ENCODE results near the gene ACSM3.

The ACSM3 gene

DNA sequence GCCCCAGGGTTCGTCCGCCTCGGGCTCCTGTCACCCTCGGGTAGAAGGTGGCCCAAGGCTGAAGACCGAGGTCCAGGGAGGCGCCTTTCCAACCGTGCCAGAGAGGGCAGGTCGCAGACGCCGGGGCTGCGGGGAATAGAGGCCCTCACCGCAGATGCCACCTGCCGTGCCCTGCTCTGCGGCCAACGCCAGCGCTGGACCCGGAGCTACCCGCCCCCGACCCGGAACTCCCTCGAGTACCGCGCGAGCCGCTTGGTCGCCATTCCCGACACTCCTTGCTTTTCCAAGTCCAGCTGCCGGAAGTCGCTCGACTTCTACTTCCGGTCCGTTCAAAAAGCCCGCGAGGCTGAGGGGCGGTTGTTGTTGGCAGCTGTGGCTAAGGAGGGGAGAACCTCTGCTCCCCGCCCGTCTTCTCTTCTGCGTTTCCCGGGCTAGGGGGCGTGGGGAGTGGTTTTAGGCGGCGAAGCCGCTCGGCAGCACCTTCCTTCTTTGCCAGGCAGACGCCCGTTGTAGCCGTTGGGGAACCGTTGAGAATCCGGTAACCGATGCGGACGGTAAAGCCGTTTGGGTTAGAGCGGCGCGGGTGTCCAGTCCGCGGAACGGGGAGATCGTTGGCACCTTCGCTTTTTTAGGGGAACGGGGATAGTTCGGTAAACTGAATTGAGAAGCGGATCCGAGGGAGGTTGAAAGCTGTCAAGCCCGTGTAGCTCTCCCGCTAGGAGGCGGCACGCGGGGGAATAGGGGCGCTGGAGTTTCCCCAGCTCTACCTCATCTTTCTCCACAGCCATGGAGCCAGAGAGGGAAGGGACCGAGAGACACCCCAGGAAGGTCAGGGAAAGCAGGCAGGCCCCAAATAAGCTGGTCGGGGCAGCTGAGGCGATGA is 42.6 kb downstream of the ACSM3 start, which contains the start of the genes ERI2 and REXO5:
Gene ERI2, minus strand, starts transcription at position 305 of the 883 bp plus-strand sequence. Its CDS starts 42 bp downstream, at position 263.
Gene REXO5, plus strand, starts transcription at position 360 of the 883 bp plus-strand sequence. Its CDS starts 427 bp downstream, at position 787.
- FAIRE-seq = no peak

DNA sequence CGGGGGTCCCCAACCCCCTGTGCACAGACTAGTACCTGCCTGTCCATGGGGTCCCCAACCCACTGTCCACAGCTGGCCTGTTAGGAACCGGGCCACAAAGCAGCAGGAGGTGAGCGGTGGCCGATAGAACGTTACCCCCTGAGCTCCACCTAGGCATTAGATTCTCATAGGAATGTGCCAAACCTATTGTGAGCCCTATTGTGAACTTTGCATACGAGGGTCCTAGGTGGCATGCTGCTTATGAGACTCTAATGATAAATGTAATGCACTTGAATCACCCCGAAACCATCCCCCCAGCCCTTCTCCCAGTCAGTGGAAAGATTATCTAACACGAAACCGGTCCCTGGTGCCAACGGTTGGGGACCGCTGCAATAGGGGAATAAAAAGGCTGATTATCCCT is 44.0 kb downstream of the ACSM3 start:
- no peak for FAIRE-seq

DNA sequence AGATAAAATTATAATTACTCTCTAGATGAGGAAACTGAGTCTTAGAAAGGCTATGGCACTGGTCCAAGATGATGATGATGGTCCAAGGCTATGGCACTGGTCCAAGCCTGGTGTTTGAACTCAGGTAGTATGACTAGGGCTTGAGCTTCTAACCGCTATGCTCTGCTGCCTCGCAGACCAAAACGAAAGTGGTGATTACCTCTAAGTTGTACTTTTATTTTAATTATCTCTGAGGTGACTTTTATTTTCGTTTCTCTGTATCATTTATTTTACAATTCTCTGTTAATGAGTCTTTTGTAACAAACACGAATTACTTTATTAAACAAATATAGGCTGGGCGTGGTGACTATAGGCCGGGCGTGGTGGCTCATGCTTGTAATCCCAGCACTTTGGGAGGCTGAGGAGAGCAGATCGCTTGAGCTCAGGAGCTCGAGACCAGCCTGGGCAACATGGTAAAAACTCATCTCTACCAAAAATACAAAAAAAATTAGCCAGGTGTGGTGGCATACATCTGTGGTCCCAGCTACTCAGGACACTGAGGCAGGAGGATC is 48.1 kb downstream of the ACSM3 start:
- no peak for FAIRE-seq

DNA sequence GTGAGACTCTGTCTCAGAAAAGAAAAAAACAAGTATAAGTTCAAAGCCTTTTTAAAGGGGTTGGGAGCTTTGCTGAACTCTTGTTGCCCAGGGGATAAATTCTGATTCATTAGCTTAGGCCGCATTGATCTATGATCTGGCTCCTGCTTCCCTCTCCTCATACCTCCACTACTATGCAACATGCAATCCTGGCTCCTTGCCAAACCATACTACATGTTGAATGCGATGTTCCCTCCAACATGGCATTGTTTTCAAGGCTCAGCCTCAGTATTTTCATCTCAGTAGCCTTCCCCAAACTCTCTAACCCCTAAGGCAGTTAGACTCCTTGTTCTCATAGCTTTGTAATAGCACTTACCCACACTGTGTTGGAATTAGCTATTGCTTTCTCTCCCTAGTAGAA is 48.7 kb downstream of the ACSM3 start:
- FAIRE-seq = no peak

DNA sequence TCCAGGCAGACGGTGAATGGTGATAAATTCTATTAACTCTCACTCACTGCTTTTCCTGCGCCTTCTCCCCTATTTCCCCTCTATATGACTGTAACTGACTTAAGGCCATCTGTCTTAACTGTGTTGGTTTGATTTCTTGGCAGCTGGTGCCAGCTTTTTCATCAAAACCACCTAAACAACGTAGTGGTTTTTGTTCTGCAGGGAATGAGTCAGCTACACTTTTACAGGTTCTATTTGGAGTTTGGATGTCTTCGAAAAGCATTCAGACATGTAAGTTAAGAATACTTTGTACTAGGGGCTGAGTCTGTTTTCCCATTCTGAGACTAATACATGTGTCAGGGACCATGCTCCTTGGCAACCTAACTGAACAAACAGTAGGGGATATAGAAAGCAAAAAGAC is 51.0 kb downstream of the ACSM3 start:
- no peak for FAIRE-seq

DNA sequence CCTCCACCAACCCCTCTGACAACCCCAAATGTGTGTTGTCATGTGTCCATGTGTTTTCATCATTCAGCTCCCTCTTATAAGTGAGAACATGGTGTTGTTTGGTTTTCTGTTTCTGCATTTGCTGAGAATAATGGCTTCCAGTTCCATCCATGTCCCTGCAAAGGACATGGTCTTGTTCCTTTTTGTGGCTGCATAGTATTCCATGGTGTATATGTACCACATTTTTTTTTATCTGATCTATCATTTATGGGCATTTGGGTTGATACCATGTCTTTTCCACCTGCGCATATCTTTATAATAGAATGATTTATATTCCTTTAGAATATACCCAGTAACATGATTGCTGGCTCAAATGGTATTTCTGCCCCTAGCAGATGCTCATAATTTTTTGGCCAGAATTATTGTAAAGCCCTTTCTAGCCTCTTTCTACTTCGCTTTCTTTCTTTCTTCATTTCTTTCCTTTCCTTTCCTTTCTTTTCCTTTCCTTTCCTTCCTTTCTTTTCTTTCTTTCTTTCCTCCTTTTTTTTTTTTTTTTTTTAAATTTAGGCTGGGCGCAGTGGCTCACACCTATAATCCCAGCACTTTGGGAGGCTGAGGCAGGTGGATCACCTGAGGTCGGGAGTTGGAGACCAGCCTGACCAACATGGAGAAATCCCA is 55.2 kb downstream of the ACSM3 start:
- no peak for FAIRE-seq

DNA sequence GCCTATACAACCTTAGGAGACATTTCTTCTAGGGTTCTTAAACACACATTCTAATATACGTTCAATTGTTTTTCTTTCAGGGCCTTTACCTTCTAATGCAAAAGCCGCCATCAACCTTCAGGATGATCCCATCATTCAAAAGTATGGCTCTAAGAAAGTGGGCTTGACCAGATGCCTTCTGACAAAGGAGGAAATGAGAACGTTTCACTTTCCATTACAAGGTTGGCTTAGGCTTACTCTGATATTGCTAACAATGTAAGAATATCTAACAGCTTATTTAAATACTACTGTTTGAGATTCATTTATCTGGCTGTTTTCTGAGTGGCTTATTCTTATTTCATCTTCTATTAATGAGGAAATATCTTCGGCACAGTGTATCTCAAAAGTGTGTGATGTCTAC is 57.9 kb downstream of the ACSM3 start:
- FAIRE-seq = no peak

DNA sequence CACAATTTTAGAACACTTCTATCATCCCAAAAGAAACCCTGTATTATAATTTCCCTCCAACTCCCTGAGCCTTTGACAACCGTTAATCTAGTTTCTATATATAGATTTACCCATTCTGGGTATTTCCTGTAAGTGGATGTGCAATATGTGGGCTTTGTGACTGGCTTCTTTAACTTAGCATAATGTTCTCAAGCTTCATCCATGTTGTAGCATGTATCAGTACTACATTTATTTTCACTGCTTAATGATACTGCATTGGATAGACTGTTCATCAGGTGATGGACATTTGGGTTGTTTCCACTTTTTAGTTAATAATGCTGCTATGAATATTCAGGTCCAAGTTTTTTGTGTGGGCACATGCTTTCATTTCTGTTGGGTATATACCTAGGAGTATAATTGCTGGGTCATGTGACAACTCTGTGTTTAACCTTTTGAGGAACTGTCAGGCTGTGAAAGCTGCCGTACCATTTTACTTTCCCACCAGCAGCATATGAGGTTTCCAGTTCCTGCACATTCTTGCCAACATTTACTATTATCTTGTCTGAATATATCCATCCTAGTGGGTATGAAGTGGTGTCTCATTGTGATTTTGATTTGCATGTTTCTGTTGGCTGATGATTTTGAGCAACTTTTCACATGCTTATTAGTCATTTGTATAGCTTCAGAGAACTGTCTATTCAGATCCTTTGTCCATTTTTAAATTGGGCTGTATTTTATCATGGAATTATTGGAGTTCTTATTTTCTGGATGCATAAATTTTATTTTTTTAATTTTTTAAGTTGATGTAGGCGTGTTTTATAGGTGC is 58.9 kb downstream of the ACSM3 start:
- no peak for FAIRE-seq

DNA sequence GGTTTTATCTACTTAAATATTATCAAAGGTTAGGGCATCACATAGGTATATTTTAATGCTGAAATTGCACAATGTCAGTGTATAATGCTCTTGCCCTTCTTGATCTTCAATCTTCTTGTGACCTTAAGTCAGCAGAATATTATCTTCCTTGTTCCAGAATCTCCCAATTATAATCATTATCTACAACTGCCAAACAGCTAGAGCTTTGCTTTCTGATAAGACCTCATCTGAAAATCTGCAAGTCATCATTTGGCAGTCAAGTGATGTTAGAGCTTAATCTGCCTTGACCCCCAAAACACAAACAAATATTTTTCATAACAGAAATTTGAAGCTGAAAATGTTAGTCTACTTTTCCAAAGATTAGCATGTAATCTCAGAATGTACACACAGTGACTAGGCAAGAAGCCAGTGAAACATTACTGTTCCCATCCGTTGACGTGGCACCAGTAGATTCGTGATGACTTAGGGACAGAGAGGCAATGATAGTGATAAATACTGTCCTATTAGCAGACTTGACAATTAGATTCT is 62.3 kb downstream of the ACSM3 start:
- peak; percentile 30 for FAIRE-seq

DNA sequence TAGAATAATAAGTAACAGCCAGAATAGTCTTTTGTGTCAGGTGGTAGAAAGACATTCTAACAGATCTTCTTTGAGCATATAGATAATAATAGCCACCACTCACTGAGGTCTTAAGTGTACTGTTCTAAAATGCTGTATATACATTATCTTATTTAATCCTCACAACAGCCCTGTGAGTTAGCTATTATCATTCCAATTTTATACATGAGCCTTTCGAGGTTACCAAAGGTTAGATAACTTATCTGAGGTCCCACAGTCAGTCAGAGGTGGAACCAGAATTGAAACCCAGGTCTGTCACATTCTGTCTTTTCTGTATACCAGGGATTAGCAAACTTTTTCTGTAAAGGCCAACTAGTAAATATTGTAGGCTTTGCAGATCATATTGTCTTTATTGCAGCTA is 65.7 kb downstream of the ACSM3 start:
- FAIRE-seq = no peak

DNA sequence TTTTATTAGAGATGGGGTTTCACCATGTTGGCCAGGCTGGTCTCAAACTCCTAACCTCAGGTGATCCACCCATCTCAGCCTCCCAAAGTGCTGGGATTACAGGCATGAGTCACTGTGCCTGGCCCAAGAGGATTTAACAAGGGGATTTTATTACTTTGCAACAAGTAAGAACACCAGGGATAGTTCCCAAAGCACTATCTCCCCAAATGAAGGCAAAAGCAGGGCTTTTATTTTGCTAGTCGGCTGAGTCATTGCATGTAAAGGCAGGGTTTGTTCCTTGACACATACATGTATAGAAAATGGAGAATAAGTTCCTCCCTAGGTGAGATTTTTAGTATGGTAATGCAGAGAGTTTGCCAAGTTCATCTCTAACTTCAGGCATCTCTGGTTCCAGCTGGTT is 66.6 kb downstream of the ACSM3 start:
- no peak for FAIRE-seq

DNA sequence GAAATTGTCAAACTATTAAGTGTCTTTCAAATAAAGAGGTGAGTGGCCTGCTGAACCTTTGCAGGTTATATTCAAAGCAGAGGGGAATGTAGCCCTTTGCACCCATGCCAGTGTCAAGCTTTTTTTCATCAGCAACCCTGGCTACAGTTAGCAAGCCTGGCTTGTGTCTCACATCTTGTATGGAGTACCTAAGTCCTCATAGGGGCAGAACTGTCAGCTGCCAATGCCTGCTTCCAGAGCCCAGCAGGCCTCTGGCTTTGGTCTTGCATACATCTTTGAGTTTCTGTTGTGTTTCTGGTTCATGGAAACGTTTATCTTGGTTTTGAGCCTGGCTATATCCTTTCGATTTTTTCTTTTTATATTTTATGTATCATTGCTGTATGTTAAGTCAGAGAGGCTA is 69.3 kb downstream of the ACSM3 start:
- no peak for FAIRE-seq

DNA sequence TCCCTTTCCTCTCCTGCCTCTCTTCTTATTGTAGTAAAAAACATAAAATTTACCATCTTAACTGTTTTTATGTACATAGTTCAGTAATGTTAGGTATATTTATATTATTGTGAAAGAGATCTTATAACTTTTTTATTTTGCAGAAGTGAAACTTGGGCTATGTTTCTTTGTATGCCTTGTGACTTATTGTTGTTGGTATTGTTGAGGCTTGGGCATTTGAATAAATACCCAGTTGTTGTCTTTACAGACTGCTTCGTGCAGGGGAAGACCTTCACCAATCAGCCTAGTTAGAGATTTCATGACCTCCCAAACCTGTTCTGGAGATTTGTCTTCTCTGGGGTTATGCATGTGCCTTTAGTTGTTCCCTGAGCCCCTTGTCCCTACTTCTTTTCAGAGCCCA is 74.4 kb downstream of the ACSM3 start:
- no peak for FAIRE-seq

DNA sequence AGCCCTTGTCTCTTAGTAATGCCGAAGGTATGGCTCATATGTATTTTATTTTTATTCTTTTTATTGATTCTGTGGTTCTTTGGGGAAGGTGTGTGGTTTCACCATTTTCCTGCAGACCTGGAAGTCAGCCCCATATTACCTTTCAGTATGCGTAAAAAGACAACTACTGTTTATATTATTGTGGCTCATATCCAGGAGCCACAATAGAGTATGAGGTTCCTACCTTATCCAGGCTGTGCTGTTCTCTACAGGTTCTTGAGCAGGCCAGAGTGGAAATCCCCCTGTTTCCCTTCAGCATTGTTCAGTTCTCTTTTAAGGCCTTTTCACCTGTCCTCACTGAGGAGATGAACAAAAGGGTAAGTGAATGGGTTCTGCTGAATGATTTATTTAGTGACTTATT is 75.7 kb downstream of the ACSM3 start:
- FAIRE-seq = no peak

DNA sequence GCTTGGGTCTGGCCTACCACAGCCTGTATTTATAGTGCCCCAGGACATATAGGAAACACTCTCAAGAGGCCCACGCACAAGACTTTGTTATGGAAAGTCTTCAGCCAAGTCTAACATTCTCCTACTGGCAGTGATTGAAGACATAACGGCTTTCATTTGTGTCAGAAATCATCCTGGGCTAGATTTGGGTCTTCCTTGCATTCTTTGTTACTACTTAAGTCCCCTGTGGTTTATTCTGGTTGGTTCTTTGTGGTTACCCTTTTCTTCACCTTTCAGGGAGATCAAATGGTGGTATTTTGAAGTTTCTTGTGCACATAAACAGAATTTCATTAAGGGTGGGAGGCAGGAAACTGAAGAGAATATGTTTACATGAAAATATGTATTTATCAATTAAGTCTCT is 80.2 kb downstream of the ACSM3 start:
- no peak for FAIRE-seq

DNA sequence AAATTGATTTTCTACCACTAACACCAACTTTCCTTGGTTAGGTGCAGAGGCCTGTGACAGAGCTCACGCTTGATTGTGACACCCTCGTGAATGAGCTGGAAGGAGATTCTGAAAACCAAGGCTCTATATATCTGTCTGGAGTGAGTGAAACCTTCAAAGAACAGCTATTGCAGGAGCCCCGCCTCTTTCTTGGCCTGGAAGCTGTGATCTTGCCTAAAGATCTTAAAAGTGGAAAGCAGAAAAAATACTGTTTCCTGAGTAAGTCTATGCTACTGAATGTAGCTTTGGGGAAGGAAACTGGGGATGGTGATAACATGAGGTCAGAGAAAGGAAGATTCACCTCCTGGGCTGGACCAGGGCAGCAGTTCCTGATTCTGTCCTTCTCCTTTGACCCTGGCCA is 80.8 kb downstream of the ACSM3 start:
- no peak for FAIRE-seq

DNA sequence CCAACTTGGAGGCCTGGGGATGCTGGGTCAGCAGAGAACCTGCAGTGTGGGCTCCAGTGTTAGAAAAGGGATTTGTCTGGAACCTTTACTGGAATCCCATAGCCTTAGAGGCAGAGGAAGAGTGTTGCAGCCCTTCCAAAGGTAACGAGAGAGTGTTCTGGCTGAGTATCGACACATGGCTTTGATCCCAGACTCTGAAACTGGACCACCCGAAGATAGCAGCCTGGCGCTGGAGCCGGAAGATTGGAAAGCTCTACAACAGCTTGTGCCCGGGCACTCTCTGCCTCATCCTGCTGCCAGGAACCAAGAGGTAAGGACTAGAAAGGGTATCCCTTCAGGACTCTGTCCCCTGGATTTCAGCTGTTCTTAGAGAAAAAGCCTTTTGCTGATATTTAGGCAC is 82.2 kb downstream of the ACSM3 start:
- no peak for FAIRE-seq

DNA sequence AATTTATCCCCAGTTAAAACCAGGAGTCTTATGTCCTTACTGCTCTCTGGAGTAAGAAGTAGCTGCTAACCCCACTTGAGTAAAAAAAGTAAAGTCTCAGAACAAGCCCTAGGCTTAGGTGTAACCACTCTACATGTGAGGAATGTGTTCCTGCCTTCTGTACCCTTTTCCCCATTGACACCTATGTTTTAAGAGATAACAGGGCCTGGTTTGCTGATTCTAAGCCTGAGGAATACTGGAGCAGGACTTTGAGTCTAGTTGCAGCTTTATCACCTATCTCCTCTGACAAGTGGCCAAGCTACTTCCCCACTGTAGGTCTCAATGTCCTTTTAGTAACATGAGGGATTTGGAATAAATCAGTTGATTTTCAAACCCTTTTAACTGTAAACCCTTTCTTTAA is 82.7 kb downstream of the ACSM3 start:
- FAIRE-seq = no peak
